KBM-7 (cell line): ENCODE measurements around the gene BET1.

Source experiments
- DNase-seq: peaks from one replicate; pipeline ENCODE4 v3.0.0-alpha.2; 2015
- in situ Hi-C: fragments of 300-500 bp; cut with MboI; formaldehyde crosslinking; loops from 2 replicates; pipeline ENCODE4 v1.14.3; 2020; ENCODE audit warnings: low sequenced_read_pairs, low pct_unique_long_range_greater_than_20kb, mixed read lengths

Gene BET1

GRCh38 chr7:94022550-94022949 is 18.4 kb upstream of the BET1 start:
- in situ Hi-C loops = no loop called here
- no peak for DNase-seq

- no peak for DNase-seq
- in situ Hi-C loops = no loop called here
These were observed 12.6 kb upstream of the BET1 start for GRCh38 chr7:94016786-94017185.

- in situ Hi-C loops = no loop called here
These were observed 11.4 kb upstream of the BET1 start for GRCh38 chr7:94015538-94015937.

GRCh38 chr7:94012746-94013145 is 8.6 kb upstream of the BET1 start:
- in situ Hi-C loops = no loop called here
- no peak for DNase-seq

More at GRCh38 chr7:94015538-94015937, 11.4 kb upstream of the BET1 start:
- no peak for DNase-seq

- in situ Hi-C loops = no loop called here
- DNase-seq = no peak
These were observed 7.7 kb upstream of the BET1 start for GRCh38 chr7:94011714-94012353.

GRCh38 chr7:94008537-94008936 is 4.4 kb upstream of the BET1 start:
- in situ Hi-C loops = no loop called here
- DNase-seq = no peak

GRCh38 chr7:94005753-94006152 is 1.6 kb upstream of the BET1 start:
- in situ Hi-C loops = no loop called here
- no peak for DNase-seq

GRCh38 chr7:94003446-94004023 is 620 bp downstream of the BET1 start:
- no peak for DNase-seq
- in situ Hi-C loops = no loop called here

- in situ Hi-C loops = no loop called here
- no peak for DNase-seq
These were observed 2.8 kb downstream of the BET1 start for GRCh38 chr7:94001396-94001795.

GRCh38 chr7:93997868-93998267 is 6.3 kb downstream of the BET1 start:
- in situ Hi-C loops = no loop called here
- no peak for DNase-seq

GRCh38 chr7:93992421-93993110 is 11.6 kb downstream of the BET1 start:
- in situ Hi-C loops = no loop called here
- peak; percentile 22 for DNase-seq

- no peak for DNase-seq
- in situ Hi-C loops = no loop called here
These were observed 16.9 kb downstream of the BET1 start for GRCh38 chr7:93987297-93987696.

GRCh38 chr7:93985101-93985500 is 19.1 kb downstream of the BET1 start:
- in situ Hi-C loops = no loop called here
- no peak for DNase-seq

- in situ Hi-C loops = no loop called here
- no peak for DNase-seq
These were observed 20.1 kb downstream of the BET1 start for GRCh38 chr7:93984024-93984423.

- in situ Hi-C loops = no loop called here
- DNase-seq = no peak
These were observed 22.7 kb downstream of the BET1 start for GRCh38 chr7:93981480-93981874.

GRCh38 chr7:93980744-93981479 is 23.2 kb downstream of the BET1 start:
- in situ Hi-C loops = no loop called here
- no peak for DNase-seq

- in situ Hi-C loops = no loop called here
- DNase-seq = no peak
These were observed 26.8 kb downstream of the BET1 start for GRCh38 chr7:93977211-93977950.

- in situ Hi-C loops = no loop called here
These were observed 31.0 kb downstream of the BET1 start for GRCh38 chr7:93973134-93973533.

GRCh38 chr7:93972029-93972725 is 32.0 kb downstream of the BET1 start:
- in situ Hi-C loops = no loop called here
- no peak for DNase-seq

More at GRCh38 chr7:93973134-93973533, 31.0 kb downstream of the BET1 start:
- no peak for DNase-seq
